K562 (cell line): ENCODE data around the gene AGPAT3. TPM values are rescaled to one million over a fixed set of nuclear protein-coding genes. Genes with fewer than 3 reads are reported as not detected.

Experiments used
- ATAC-seq: fragments of 200-7000 bp; cut with Tn5 transposase; 3 replicates; pipeline ENCODE4 v1.9.1; 2020; ENCODE audit warnings: moderate library complexity
- BruUV-seq: library from RNA; stranded (reverse); fragments of 400-500 nt; replicated peaks from 2 replicates; lab custom pipeline; 2021; lab: Mats Ljungman, UMichigan
- CTCF ChIA-PET: fragments of 300-600 bp; formaldehyde crosslinking; extraction: SDS; loops from one replicate; lab custom pipeline; 2021; ENCODE audit warnings: low intra/inter-chr PET ratio; lab: Yijun Ruan, JAX
- POLR2A ChIA-PET: fragments of 300-600, 350-650 bp; sonication (Branson Sonifier 250); formaldehyde crosslinking; extraction: SDS; loops from one replicate; lab custom pipeline; 2021; ENCODE audit warnings: antibody characterized with exemption, inconsistent platforms; lab: Yijun Ruan, JAX
- DNase-seq, 4 experiments: peaks; one replicate each; pipeline versions ENCODE4 v3.0.0 to v3.0.0-alpha.2; 2011 to 2018; ENCODE audit warnings: low spot score in 3 of 4, mixed read lengths in 3 of 4; ENCODE audit errors: extremely low read depth in 1 of 4
- FAIRE-seq: peaks from 2 replicates; lab custom pipeline; 2011; peaks lifted over from hg19 to GRCh38; lab: Jason Lieb, UNC
- H2AFZ ChIP-seq: 2 replicates; pipeline ENCODE4 v1.6.0; 2011; ENCODE audit warnings: low read depth, low read length, control low read depth, inconsistent platforms
- H3K27ac ChIP-seq: fragments of 200-600 bp; 3 replicates; pipeline ENCODE4 v1.8.0; 2011; ENCODE audit warnings: low read depth, mild to moderate bottlenecking, control low read depth, inconsistent platforms, low read length, moderate library complexity, mixed read lengths; ENCODE audit errors: extremely low read depth
- H3K27me3 ChIP-seq, 2 experiments: fragments of 300-600 bp in 1 of 2; 2 replicates in 1 of 2; 3 replicates in 1 of 2; pipeline versions ENCODE4 v1.6.0 to v1.8.0; 2011; ENCODE audit warnings: inconsistent platforms in 2 of 2, low read length in 2 of 2, mild to moderate bottlenecking in 1 of 2, mixed read lengths in 1 of 2, moderate library complexity in 1 of 2; ENCODE audit not compliant: control insufficient read depth in 2 of 2, insufficient read depth in 2 of 2
- H3K36me3 ChIP-seq: fragments of 300-600 bp; 3 replicates; pipeline ENCODE4 v1.8.0; 2011; ENCODE audit warnings: mild to moderate bottlenecking, low read length, inconsistent platforms; ENCODE audit not compliant: control insufficient read depth, insufficient read depth
- H3K4me1 ChIP-seq, 2 experiments: fragments of 200-600 bp in 1 of 2; replicated peaks in 1 of 2; 2 replicates in 1 of 2; 3 replicates in 1 of 2; pipeline versions ENCODE4 v1.5.1 to v1.8.0; 2011; ENCODE audit warnings: inconsistent platforms in 2 of 2, low read length in 2 of 2, mild to moderate bottlenecking in 1 of 2, mixed read lengths in 1 of 2, moderate library complexity in 1 of 2; ENCODE audit not compliant: control insufficient read depth in 2 of 2, insufficient read depth in 2 of 2
- H3K4me2 ChIP-seq: 2 replicates; pipeline ENCODE4 v1.6.1; 2011; ENCODE audit warnings: low read length, control low read depth, inconsistent platforms, mixed read lengths; ENCODE audit not compliant: insufficient read depth
- H3K4me3 ChIP-seq: fragments of 200-600 bp; sonication (generic), shearing (Covaris generic); 2 replicates; pipeline ENCODE4 v1.5.1; 2016; ENCODE audit warnings: control low read depth, inconsistent platforms
- H3K79me2 ChIP-seq: fragments of 200-600 bp; 3 replicates; pipeline ENCODE4 v1.8.0; 2011; ENCODE audit warnings: low read length, inconsistent platforms; ENCODE audit not compliant: control insufficient read depth, insufficient read depth
- H3K9ac ChIP-seq, 2 experiments: 2 replicates each; pipeline versions ENCODE4 v1.6.0 to v1.6.1; 2011; ENCODE audit warnings: low read depth in 2 of 2, low read length in 2 of 2, control low read depth in 1 of 2, inconsistent platforms in 1 of 2, mild to moderate bottlenecking in 1 of 2, mixed read lengths in 1 of 2; ENCODE audit not compliant: insufficient read depth in 1 of 2
- H3K9me1 ChIP-seq: one replicate; pipeline ENCODE4 v1.6.0; 2011; ENCODE audit warnings: inconsistent platforms, mild to moderate bottlenecking, low read length, moderate library complexity; ENCODE audit not compliant: control insufficient read depth, insufficient read depth
- H3K9me3 ChIP-seq: replicated peaks from 2 replicates; pipeline ENCODE4 v1.5.1; 2011; ENCODE audit warnings: low read depth, low read length, inconsistent platforms; ENCODE audit not compliant: control insufficient read depth, insufficient read depth
- H4K20me1 ChIP-seq: replicated peaks from 2 replicates; pipeline ENCODE4 v1.6.1; 2011; ENCODE audit warnings: low read length, inconsistent platforms, mixed read lengths; ENCODE audit not compliant: control insufficient read depth, insufficient read depth
- CTBP1 ChIP-seq: fragments of 450-650 bp; IDR thresholded peaks from 2 replicates; pipeline ENCODE4 v1.6.1; 2016; ENCODE audit warnings: borderline replicate concordance
- MED1 ChIP-seq: sonication (generic); formaldehyde crosslinking; IDR thresholded peaks from 2 replicates; pipeline ENCODE4 v1.8.1; 2023; ENCODE audit warnings: missing genetic modification reagents, borderline replicate concordance
- MEIS2 ChIP-seq: fragments of 450-650 bp; IDR thresholded peaks from 2 replicates; pipeline ENCODE4 v1.6.1; 2014; ENCODE audit warnings: mild to moderate bottlenecking; ENCODE audit not compliant: partially characterized antibody
- NR2C1 ChIP-seq, 2 experiments: fragments of 450-650 bp; IDR thresholded peaks; 2 replicates each; pipeline ENCODE4 v1.6.1; 2017; ENCODE audit warnings: mild to moderate bottlenecking in 2 of 2, antibody characterized with exemption in 1 of 2, inconsistent platforms in 1 of 2, missing compliant biosample characterization in 1 of 2, missing genetic modification characterization in 1 of 2
- ZBTB43 ChIP-seq: sonication (generic); formaldehyde crosslinking; IDR thresholded peaks from 2 replicates; pipeline ENCODE4 v1.8.0; 2023; ENCODE audit warnings: mild to moderate bottlenecking, missing genetic modification reagents
- ZNF23 ChIP-seq: fragments of 250-450 bp; sonication (Bioruptor Pico); IDR thresholded peaks from 2 replicates; pipeline ENCODE4 v1.4.0; 2020; ENCODE audit warnings: mild to moderate bottlenecking
- ZNF384 ChIP-seq: IDR thresholded peaks from 2 replicates; pipeline ENCODE4 v1.6.1; 2012; ENCODE audit warnings: low read depth, low read length, improper control_type of control experiment
- WGBS: fragments of 100-300 bp; shearing (Covaris generic); methylation state at CpG from one replicate; pipeline ENCODE4 v1.1.6; 2016; ENCODE audit warnings: low coverage, mixed read lengths; ENCODE audit not compliant: insufficient coverage; ENCODE audit errors: missing lambda C conversion rate; 5-methylcytosine and 5-hydroxymethylcytosine counted together
- in situ Hi-C: fragments of 300-500 bp; cut with MboI; formaldehyde crosslinking; loops from 4 replicates; pipeline ENCODE4 v1.15.0; 2018; ENCODE audit warnings: inconsistent platforms, mixed read lengths
- intact Hi-C: fragments of 100-400 bp; cut with micrococcal nuclease; formaldehyde crosslinking; loops from 2 replicates; pipeline ENCODE4 v1.14.2; 2022
- polyA plus RNA-seq, 8 experiments: library from polyadenylated mRNA; depleted of rRNA in 4 of 8; stranded (reverse) in 5 of 8; unstranded in 3 of 8; fragments of >200 nt; fragmentation: Nextera tagmentation in 2 of 8; fragmentation: Illumina TruSeq in 1 of 8; extraction: Ambion mirVana in 2 of 8; extraction: Trizol in 1 of 8; gene quantifications; 2 replicates each; pipeline versions ENCODE4 v1.2.1 to v1.2.3, GENCODE V29; 2011 to 2014; ENCODE audit warnings: inconsistent platforms in 1 of 8, missing spikeins in 1 of 8
- total RNA-seq, 7 experiments: library from RNA; depleted of rRNA in 6 of 7; stranded (reverse); fragments of >200 nt in 6 of 7; fragmentation: Illumina TruSeq in 2 of 7; extraction: Trizol in 2 of 7; gene quantifications; 2 replicates each; pipeline versions ENCODE4 v1.2.1 to v1.2.3, GENCODE V29; 2011 to 2021; ENCODE audit warnings: low replicate concordance in 1 of 7
- TF ChIP-seq, protein P1 (sequence below), 2 experiments: fragments of 250-450 bp in 1 of 2; fragments of 450-650 bp in 1 of 2; sonication (Bioruptor Pico) in 1 of 2; IDR thresholded peaks; 2 replicates each; pipeline versions ENCODE4 v1.6.1 to v1.8.0; 2016 to 2021; ENCODE audit warnings: mild to moderate bottlenecking in 2 of 2, moderate library complexity in 2 of 2, missing compliant biosample characterization in 1 of 2, missing genetic modification characterization in 1 of 2
- TF ChIP-seq, protein P2 (sequence below), 2 experiments: IDR thresholded peaks in 1 of 2; conservative IDR thresholded peaks in 1 of 2; 2 replicates each; pipeline ENCODE4 v1.6.1; 2016; ENCODE audit warnings: low read depth in 2 of 2, mild to moderate bottlenecking in 1 of 2, missing compliant biosample characterization in 1 of 2, missing genetic modification characterization in 1 of 2, moderate library complexity in 1 of 2

AGPAT3 gene
- total and polyA plus RNA-seq, 9 of the 15 experiments (the other 6 are each of a cell fraction or from before 2014, with no cell fraction given) = 1.5 to 88.4 (median 35.7) TPM

DNA sequence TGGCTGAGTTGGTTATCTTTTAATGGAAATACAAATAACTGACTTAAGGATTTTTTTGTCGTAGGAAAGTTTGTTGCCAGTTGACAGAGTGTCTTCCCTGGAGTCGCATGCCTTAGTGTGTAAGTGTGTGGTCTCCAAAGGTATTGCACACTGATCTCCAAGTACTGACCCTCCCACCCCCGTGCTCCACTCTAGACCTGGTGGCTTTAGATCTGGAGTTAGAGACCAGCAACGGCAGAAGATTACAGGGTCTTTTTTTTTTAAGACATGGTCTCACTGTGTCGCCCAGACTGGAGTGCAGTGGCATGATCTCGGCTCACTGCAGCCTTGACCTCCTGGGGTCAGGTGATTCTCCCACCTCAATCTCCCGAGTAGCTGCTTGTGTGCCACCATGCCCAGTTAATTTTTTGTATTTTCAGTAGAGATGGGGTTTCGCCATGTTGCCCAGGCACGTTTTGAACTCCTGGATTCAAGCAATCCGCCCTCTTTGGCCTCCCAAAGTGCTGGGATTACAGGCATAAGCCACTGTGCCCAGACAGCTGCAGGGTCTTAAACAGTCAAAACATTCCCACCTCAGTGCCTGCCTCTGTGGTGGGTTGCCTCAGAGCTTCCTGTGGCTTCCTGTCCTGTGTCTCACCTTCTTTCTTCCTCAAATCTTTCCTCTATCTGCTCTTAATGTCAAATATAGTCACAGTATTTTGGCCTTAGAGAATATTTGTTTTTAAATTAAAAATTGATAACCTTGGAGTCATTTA, 154.0 kb downstream of the AGPAT3 start (continued):
- no peak for TF ChIP-seq MED1 (CRISPR knock-in tag)
- peak; percentile 24 for TF ChIP-seq ZNF384
- 0 out of 2 replicates have a peak, but pooled peaks have one; percentile 17 for TF ChIP-seq NR2C1 (IDR thresholded peaks at IDR 0.05)
- no peak for TF ChIP-seq NR2C1 (tag; IDR thresholded peaks at IDR 0.05)

- BruUV-seq = no TSS peak
- Histone ChIP-seq H3K27ac (peak overlapping the region; percentile 45), H3K4me1 (peaks cover 52 to 56% of the 10 kb centered on the region in 2 experiments), H3K4me3 (no peak overlapping the region), H3K27me3 (no peaks in the 10 kb centered on the region; a peak in 1 of 5 replicates), H3K9me1 (no peaks in the 10 kb centered on the region), H3K4me2 (peak overlapping the region; percentile 32; the same call in 1 of the 2 replicates), H3K9me3 (no peaks in the 10 kb centered on the region), H3K36me3 (peaks cover 10% of the 10 kb centered on the region; the same call in 1 of the 3 replicates), H2AFZ (no peak overlapping the region), H3K9ac (peak overlapping the region; percentile 35 to 80; a peak in 2 of 4 replicates), H4K20me1 (no peaks in the 10 kb centered on the region), H3K79me2 (peaks cover 97% of the 10 kb centered on the region)
- ATAC-seq = no peak
- no peak for FAIRE-seq
- DNase-seq = no peak
- in situ Hi-C loops (no loop called here), intact Hi-C loops (no loop called here)
- ChIA-PET CTCF (no interaction called here), POLR2A (interaction anchor here (0.5 to 1.5 kb wide), 9 partner anchors 9 to 207 kb away, joined by 3 to 5 read pairs (median 3); no protein-coding TSS in a partner anchor)
- WGBS = 40% methylated on average over 8 of the region's 8 CpGs
- TF ChIP-seq ZBTB43 = 0 out of 2 replicates have a peak, but pooled peaks have one; percentile 4
- peak; percentile 12 for TF ChIP-seq MEIS2
- no peak for TF ChIP-seq ZNF23 (CRISPR knock-in tag)
- TF ChIP-seq, protein P1, sequence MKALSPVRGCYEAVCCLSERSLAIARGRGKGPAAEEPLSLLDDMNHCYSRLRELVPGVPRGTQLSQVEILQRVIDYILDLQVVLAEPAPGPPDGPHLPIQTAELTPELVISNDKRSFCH (CRISPR knock-in tag; IDR thresholded peaks at IDR 0.05) = no peak
- TF ChIP-seq, protein P1 (tag; IDR thresholded peaks at IDR 0.05) = 0 out of 2 replicates have a peak, but pooled peaks have one; percentile 18
- TF ChIP-seq, protein P2, sequence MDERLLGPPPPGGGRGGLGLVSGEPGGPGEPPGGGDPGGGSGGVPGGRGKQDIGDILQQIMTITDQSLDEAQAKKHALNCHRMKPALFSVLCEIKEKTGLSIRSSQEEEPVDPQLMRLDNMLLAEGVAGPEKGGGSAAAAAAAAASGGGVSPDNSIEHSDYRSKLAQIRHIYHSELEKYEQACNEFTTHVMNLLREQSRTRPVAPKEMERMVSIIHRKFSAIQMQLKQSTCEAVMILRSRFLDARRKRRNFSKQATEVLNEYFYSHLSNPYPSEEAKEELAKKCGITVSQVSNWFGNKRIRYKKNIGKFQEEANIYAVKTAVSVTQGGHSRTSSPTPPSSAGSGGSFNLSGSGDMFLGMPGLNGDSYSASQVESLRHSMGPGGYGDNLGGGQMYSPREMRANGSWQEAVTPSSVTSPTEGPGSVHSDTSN (CRISPR knock-in tag; IDR thresholded peaks at IDR 0.05; ENCODE audit: low read depth) = no peak
- TF ChIP-seq, protein P2 (tag; conservative IDR thresholded peaks at IDR 0.05; ENCODE audit: low read depth) = 0 out of 2 replicates have a peak, but pooled peaks have one; percentile 29
- TF ChIP-seq CTBP1 = peak; percentile 8; the same call in 1 of the 2 replicates
These were observed 154.5 kb downstream of the AGPAT3 start for GRCh38 chr21:44019568-44019958.
